Measurements from ENCODE around the gene JMJD4.

Gene JMJD4

DNA sequence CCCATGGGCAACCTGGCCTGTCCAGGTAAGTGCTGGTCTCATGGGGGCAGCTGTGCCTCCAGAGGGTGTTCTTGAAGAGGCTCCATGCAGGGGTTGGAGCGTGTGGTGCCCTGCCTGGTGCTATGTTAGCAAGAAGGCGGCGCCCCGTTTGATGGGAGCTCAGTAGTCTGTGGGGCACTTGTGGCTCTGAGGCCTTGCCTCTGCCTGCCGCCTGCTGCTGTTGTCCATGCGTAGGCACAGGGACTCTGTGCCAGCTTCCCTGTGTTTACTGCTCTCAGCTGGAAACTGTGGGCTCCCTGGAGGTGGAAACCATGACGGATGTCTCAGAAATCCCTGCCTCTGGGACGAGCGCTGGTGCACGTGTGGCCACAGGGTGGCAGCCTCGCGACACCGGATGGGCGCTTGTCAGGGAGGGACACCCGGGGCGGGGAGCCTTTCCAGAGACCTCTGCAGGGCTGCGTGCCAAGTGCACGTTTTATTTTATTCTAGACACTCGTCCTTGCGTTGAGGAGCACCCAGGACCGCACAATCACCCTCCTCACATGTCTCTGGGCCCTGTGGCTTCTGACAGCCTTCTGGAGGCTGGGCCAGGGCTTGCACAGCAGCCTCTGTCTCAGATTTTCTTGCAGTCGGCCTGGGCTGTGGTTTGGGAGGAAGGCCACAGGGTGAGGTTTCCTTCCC, 27.3 kb upstream of the JMJD4 start:
- TF ChIP-seq, protein P1, sequence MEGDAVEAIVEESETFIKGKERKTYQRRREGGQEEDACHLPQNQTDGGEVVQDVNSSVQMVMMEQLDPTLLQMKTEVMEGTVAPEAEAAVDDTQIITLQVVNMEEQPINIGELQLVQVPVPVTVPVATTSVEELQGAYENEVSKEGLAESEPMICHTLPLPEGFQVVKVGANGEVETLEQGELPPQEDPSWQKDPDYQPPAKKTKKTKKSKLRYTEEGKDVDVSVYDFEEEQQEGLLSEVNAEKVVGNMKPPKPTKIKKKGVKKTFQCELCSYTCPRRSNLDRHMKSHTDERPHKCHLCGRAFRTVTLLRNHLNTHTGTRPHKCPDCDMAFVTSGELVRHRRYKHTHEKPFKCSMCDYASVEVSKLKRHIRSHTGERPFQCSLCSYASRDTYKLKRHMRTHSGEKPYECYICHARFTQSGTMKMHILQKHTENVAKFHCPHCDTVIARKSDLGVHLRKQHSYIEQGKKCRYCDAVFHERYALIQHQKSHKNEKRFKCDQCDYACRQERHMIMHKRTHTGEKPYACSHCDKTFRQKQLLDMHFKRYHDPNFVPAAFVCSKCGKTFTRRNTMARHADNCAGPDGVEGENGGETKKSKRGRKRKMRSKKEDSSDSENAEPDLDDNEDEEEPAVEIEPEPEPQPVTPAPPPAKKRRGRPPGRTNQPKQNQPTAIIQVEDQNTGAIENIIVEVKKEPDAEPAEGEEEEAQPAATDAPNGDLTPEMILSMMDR (IDR thresholded peaks at IDR 0.05; ENCODE audit: low read depth, low read length, poor library complexity, severe bottlenecking): peak; percentile 95
- TF ChIP-seq EZH2phosphoT487 (IDR thresholded peaks at IDR 0.05; ENCODE audit: borderline replicate concordance, low read length): no peak
- Histone ChIP-seq H3K27me3 (ENCODE audit: control insufficient read depth, low read length) (no peaks in the 10 kb centered on the region), H3K4me2 (ENCODE audit: low read length) (peak overlapping the region; percentile 27; the same call in 1 of the 2 replicates), H3K79me2 (ENCODE audit: control insufficient read depth, low read length) (peaks cover 2% of the 10 kb centered on the region; the same call in 1 of the 2 replicates), H3K36me3 (ENCODE audit: control insufficient read depth, low read length) (peaks cover 37% of the 10 kb centered on the region), H3K4me1 (ENCODE audit: control insufficient read depth, low read length) (peaks cover 3% of the 10 kb centered on the region), H4K20me1 (ENCODE audit: control insufficient read depth, insufficient read depth, low read depth, low read length) (peaks cover 2% of the 10 kb centered on the region; the same call in 1 of the 2 replicates), H3F3A (ENCODE audit: control insufficient read depth, insufficient read depth) (no peaks in the 10 kb centered on the region), H3K4me3 (ENCODE audit: low read length) (no peak overlapping the region), H3K9me3 (ENCODE audit: control insufficient read depth, insufficient read depth, low read length) (no peaks in the 10 kb centered on the region), H3K27ac (ENCODE audit: low read depth, low read length) (no peak overlapping the region), H3K9me2 (replicated peaks; ENCODE audit: control insufficient read depth, low read length) (no peaks in the 10 kb centered on the region)

DNA sequence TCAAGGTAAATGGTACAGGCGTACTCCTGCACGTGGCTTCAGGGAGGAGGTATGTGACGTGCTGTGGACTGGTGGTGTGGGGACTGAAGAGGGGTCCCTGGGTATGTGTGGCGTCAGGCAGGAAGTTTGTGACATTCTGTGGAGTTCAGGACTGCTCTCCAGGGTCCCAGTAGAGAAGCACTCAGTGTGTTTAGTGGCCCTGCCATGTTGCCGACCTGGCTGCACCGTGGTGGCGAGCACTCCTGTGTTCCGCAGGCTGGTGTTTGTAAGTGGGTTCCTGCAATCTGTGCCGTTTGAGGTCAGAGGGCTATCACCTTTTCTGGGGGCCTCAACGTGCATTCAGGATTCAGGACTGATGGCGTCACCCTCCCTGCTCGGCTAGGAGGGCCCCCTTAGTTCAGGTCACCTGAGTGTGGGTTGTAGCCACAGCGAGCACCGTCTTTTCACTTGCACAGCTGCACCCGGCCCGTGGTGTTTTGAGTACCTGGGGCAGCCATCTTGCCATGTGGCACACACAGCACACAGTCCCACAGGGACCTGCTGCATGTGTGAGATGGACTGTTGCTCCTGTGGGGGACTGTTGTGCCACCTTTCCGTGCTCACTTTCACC, 26.6 kb upstream of the JMJD4 start:
- Histone ChIP-seq H3K36me3 (ENCODE audit: control insufficient read depth, low read length) (peaks cover 31% of the 10 kb centered on the region), H3K4me1 (ENCODE audit: control insufficient read depth, low read length) (peaks cover 3% of the 10 kb centered on the region), H3K27me3 (ENCODE audit: control insufficient read depth, low read length) (no peaks in the 10 kb centered on the region), H3K9me2 (replicated peaks; ENCODE audit: control insufficient read depth, low read length) (no peaks in the 10 kb centered on the region), H3K79me2 (ENCODE audit: control insufficient read depth, low read length) (peaks cover 2% of the 10 kb centered on the region; the same call in 1 of the 2 replicates), H3K9me3 (ENCODE audit: control insufficient read depth, insufficient read depth, low read length) (no peaks in the 10 kb centered on the region), H3F3A (ENCODE audit: control insufficient read depth, insufficient read depth) (no peaks in the 10 kb centered on the region), H3K4me2 (ENCODE audit: low read length) (no peak overlapping the region), H4K20me1 (ENCODE audit: control insufficient read depth, insufficient read depth, low read depth, low read length) (no peaks in the 10 kb centered on the region), H3K4me3 (ENCODE audit: low read length) (no peak overlapping the region), H3K27ac (ENCODE audit: low read depth, low read length) (no peak overlapping the region)
- TF ChIP-seq, protein P1 (IDR thresholded peaks at IDR 0.05; ENCODE audit: low read depth, low read length, poor library complexity, severe bottlenecking): no peak
- no peak for TF ChIP-seq EZH2phosphoT487 (IDR thresholded peaks at IDR 0.05; ENCODE audit: borderline replicate concordance, low read length)

DNA sequence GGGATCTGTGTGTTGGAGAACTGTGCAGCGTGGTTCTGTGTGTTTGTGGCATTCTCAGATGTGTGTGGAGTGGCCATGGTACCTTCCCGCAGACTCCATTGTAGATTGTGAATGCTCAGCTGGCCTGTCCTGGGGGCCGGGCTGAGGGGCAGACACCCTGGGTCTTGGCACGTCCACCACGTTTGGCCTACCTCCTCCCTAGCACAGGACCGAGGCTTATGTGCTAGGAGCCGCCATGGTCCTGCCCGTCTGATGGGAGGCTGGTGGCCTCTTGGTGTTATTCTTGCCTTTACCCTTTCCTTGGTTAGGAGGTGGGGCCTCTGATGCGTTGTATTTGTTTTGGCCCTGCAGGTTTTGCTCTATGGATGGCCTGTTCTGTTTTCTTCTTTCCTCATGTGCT, 25.3 kb upstream of the JMJD4 start:
- Histone ChIP-seq H3K79me2 (ENCODE audit: control insufficient read depth, low read length) (peaks cover 2% of the 10 kb centered on the region; the same call in 1 of the 2 replicates), H3K36me3 (ENCODE audit: control insufficient read depth, low read length) (peaks cover 28% of the 10 kb centered on the region), H3K4me3 (ENCODE audit: low read length) (no peak overlapping the region), H4K20me1 (ENCODE audit: control insufficient read depth, insufficient read depth, low read depth, low read length) (no peaks in the 10 kb centered on the region), H3K27me3 (ENCODE audit: control insufficient read depth, low read length) (no peaks in the 10 kb centered on the region), H3K9me3 (ENCODE audit: control insufficient read depth, insufficient read depth, low read length) (no peaks in the 10 kb centered on the region), H3K27ac (ENCODE audit: low read depth, low read length) (no peak overlapping the region), H3K4me1 (ENCODE audit: control insufficient read depth, low read length) (peaks cover 3% of the 10 kb centered on the region), H3F3A (ENCODE audit: control insufficient read depth, insufficient read depth) (no peaks in the 10 kb centered on the region), H3K9me2 (replicated peaks; ENCODE audit: control insufficient read depth, low read length) (no peaks in the 10 kb centered on the region), H3K4me2 (ENCODE audit: low read length) (no peak overlapping the region)
- no peak for TF ChIP-seq EZH2phosphoT487 (IDR thresholded peaks at IDR 0.05; ENCODE audit: borderline replicate concordance, low read length)
- TF ChIP-seq, protein P1 (IDR thresholded peaks at IDR 0.05; ENCODE audit: low read depth, low read length, poor library complexity, severe bottlenecking): no peak

All from DOHH2 (cell line).